ENCODE results near the gene HACD3. TPM values are rescaled to one million over a fixed set of nuclear protein-coding genes. Genes with fewer than 3 reads are reported as not detected.
"Not testable (repeated sequence)": the region's sequence is repeated elsewhere in the genome, so short reads cannot be mapped to it uniquely, and the experiment has no call there.

The HACD3 gene
- total and polyA plus RNA-seq, 2 of the 13 experiments (the other 11 are each of a cell fraction or from before 2014, with no cell fraction given), result 73.6 to 161 TPM

DNA sequence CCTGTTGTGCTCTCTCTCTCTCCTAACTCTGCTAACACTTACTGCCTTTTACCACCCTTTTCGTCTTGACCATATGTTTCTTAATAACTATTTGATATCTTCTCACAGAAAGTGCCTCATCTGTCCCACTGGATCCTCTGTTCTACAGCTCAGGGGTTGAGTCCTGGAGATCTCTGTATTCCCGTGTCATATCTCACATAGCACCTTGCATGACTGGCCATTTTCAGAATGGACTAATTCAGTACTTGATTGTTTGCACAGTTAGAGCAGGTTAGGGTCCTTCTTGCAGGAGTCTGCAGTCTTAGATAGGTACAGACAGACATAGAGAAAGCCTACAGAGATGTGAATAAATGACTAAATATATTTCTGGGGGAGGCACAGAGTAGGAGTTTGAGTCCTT is 20.9 kb downstream of the HACD3 start (continued):
- TF ChIP-seq, protein P1, sequence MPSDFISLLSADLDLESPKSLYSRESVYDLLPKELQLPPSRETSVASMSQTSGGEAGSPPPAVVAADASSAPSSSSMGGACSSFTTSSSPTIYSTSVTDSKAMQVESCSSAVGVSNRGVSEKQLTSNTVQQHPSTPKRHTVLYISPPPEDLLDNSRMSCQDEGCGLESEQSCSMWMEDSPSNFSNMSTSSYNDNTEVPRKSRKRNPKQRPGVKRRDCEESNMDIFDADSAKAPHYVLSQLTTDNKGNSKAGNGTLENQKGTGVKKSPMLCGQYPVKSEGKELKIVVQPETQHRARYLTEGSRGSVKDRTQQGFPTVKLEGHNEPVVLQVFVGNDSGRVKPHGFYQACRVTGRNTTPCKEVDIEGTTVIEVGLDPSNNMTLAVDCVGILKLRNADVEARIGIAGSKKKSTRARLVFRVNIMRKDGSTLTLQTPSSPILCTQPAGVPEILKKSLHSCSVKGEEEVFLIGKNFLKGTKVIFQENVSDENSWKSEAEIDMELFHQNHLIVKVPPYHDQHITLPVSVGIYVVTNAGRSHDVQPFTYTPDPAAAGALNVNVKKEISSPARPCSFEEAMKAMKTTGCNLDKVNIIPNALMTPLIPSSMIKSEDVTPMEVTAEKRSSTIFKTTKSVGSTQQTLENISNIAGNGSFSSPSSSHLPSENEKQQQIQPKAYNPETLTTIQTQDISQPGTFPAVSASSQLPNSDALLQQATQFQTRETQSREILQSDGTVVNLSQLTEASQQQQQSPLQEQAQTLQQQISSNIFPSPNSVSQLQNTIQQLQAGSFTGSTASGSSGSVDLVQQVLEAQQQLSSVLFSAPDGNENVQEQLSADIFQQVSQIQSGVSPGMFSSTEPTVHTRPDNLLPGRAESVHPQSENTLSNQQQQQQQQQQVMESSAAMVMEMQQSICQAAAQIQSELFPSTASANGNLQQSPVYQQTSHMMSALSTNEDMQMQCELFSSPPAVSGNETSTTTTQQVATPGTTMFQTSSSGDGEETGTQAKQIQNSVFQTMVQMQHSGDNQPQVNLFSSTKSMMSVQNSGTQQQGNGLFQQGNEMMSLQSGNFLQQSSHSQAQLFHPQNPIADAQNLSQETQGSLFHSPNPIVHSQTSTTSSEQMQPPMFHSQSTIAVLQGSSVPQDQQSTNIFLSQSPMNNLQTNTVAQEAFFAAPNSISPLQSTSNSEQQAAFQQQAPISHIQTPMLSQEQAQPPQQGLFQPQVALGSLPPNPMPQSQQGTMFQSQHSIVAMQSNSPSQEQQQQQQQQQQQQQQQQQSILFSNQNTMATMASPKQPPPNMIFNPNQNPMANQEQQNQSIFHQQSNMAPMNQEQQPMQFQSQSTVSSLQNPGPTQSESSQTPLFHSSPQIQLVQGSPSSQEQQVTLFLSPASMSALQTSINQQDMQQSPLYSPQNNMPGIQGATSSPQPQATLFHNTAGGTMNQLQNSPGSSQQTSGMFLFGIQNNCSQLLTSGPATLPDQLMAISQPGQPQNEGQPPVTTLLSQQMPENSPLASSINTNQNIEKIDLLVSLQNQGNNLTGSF (CRISPR knock-in tag; IDR thresholded peaks at IDR 0.05), result no peak
- TF ChIP-seq ISL2 (CRISPR knock-in tag; IDR thresholded peaks at IDR 0.05), result no peak

DNA sequence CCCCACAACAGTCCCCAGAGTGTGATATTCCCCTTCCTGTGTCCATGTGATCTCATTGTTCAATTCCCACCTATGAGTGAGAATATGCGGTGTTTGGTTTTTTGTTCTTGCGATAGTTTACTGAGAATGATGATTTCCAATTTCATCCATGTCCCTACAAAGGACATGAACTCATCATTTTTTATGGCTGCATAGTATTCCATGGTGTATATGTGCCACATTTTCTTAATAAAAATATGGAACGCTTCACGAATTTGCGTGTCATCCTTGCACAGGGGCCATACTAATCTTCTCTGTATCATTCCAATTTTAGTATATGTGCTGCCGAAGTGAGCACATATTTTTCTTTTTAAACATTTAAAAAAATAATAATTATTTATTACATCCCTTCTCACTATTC is 22.6 kb downstream of the HACD3 start:
- H3K27ac ChIP-seq (ENCODE audit: extremely low read length, insufficient read depth, low read length); BruUV-seq (replicated peaks); H3K4me2 ChIP-seq (ENCODE audit: low read depth, low read length); H3K4me3 ChIP-seq (replicated peaks in 1 of 3; ENCODE audit: insufficient read depth in 1 of 3, low read depth in 2 of 3, low read length in 3 of 3); H3K27me3 ChIP-seq (ENCODE audit: control insufficient read depth in 1 of 2, insufficient read depth in 2 of 2, low read length in 2 of 2); in situ Hi-C loops (cut with HindIII; ENCODE audit: extremely low pct_ligation_motif_present, low pct_unique_long_range_greater_than_20kb); ATAC-seq; FAIRE-seq; H4K20me1 ChIP-seq (ENCODE audit: insufficient read depth, low read length); H3K9ac ChIP-seq (ENCODE audit: insufficient read depth, low read depth, low read length); H2AFZ ChIP-seq (ENCODE audit: low read length); H3K9me3 ChIP-seq (ENCODE audit: low read length); CTCF ChIA-PET (ENCODE audit: low intra/inter-chr PET ratio, low total read pairs); POLR2A ChIA-PET; DNase-seq (ENCODE audit: low spot score): not testable (repeated sequence)
- peaks cover 30% of the 10 kb centered on the region for H3K4me1 ChIP-seq (ENCODE audit: insufficient read depth, low read length)
- 97% methylated on average over 5 of the region's 6 CpGs for WGBS (ENCODE audit: low lambda C conversion rate)
- peaks cover 52% of the 10 kb centered on the region for H3K79me2 ChIP-seq (ENCODE audit: insufficient read depth, low read length)
- intact Hi-C loops (cut with micrococcal nuclease; ENCODE audit: unreplicated experiment), result loop anchor here (2.0 kb wide), 1 partner anchor 32 kb away; no protein-coding TSS in a partner anchor
- H3K36me3 ChIP-seq (replicated peaks in 1 of 2; ENCODE audit: control insufficient read depth in 1 of 2, insufficient read depth in 2 of 2, low read length in 2 of 2), result peaks cover 12 to 41% of the 10 kb centered on the region in 2 experiments; a peak in 4 of 5 replicates

All from HepG2 (cell line).